Peyer's patch (tissue), 4 donors: ENCODE data around the gene PBX4. TPM values are rescaled to one million over a fixed set of nuclear protein-coding genes. Genes with fewer than 3 reads are reported as not detected.

Experiments
- DNase-seq, 3 donors: peaks; one replicate each; pipeline ENCODE4 v3.0.0-alpha.2; 2017 to 2019
- H3K27ac ChIP-seq, 4 donors: fragments of 200-600 bp; sonication (generic); one replicate each; pipeline ENCODE4 v1.5.1; 2016 to 2019
- H3K27me3 ChIP-seq, 2 donors: fragments of 200-600 bp; sonication (generic); one replicate each; pipeline ENCODE4 v1.5.1; 2019
- H3K36me3 ChIP-seq, 3 donors: fragments of 200-600 bp; sonication (generic); one replicate each; pipeline ENCODE4 v1.5.1; 2016 to 2019
- H3K4me1 ChIP-seq, 4 donors: fragments of 200-600 bp; sonication (generic); one replicate each; pipeline ENCODE4 v1.5.1; 2016 to 2019
- H3K4me3 ChIP-seq, 4 donors: fragments of 200-600 bp; sonication (generic); 1 replicate in 3 of 4; 2 replicates in 1 of 4; pipeline ENCODE4 v1.5.1; 2016 to 2019; ENCODE audit warnings: mild to moderate bottlenecking in 1 of 4
- H3K9me3 ChIP-seq, 4 donors: fragments of 200-600 bp; sonication (generic); one replicate each; pipeline ENCODE4 v1.5.1; 2016 to 2019; ENCODE audit warnings: mild to moderate bottlenecking in 1 of 4
- POLR2A ChIP-seq, 2 donors: fragments of 450-650 bp; IDR thresholded peaks; one replicate each; pipeline ENCODE4 v1.5.1; 2017; ENCODE audit warnings: antibody characterized with exemption in 2 of 2, mild to moderate bottlenecking in 2 of 2, moderate library complexity in 2 of 2
- total RNA-seq, 4 donors: library from RNA; depleted of rRNA; stranded (reverse); fragments of >200 nt; gene quantifications; one replicate each; pipeline ENCODE4 v1.1.0, GENCODE V29; 2016
- TF ChIP-seq, protein P1 (sequence below), 6 experiments: fragments of 450-650 bp in 4 of 6; fragments of 200-600 bp in 2 of 6; sonication (generic) in 1 of 6; IDR thresholded peaks; one replicate each; pipeline ENCODE4 v1.5.1; 2017 to 2019; ENCODE audit warnings: antibody characterized with exemption in 6 of 6, mild to moderate bottlenecking in 3 of 6, moderate library complexity in 1 of 6

The PBX4 gene
- total RNA-seq, 4 donors from 2014 or later: 6.8 to 23.1 (median 14.1) TPM

GRCh38 chr19:19637186-19637522, 18.7 kb upstream of the PBX4 start:
- Histone ChIP-seq H3K4me1 (peaks cover 0 to 5% (median 0%) of the 10 kb centered on the region in 4 donors), H3K27ac (no peak overlapping the region), H3K27me3 (no peaks in the 10 kb centered on the region), H3K9me3 (no peaks in the 10 kb centered on the region), H3K4me3 (no peak overlapping the region), H3K36me3 (peaks cover 0 to 59% (median 0%) of the 10 kb centered on the region in 3 donors)
- DNase-seq: no peak
- TF ChIP-seq, protein P1, sequence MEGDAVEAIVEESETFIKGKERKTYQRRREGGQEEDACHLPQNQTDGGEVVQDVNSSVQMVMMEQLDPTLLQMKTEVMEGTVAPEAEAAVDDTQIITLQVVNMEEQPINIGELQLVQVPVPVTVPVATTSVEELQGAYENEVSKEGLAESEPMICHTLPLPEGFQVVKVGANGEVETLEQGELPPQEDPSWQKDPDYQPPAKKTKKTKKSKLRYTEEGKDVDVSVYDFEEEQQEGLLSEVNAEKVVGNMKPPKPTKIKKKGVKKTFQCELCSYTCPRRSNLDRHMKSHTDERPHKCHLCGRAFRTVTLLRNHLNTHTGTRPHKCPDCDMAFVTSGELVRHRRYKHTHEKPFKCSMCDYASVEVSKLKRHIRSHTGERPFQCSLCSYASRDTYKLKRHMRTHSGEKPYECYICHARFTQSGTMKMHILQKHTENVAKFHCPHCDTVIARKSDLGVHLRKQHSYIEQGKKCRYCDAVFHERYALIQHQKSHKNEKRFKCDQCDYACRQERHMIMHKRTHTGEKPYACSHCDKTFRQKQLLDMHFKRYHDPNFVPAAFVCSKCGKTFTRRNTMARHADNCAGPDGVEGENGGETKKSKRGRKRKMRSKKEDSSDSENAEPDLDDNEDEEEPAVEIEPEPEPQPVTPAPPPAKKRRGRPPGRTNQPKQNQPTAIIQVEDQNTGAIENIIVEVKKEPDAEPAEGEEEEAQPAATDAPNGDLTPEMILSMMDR (IDR thresholded peaks at IDR 0.05): no peak
- no peak for TF ChIP-seq POLR2A (IDR thresholded peaks at IDR 0.05)

DNA sequence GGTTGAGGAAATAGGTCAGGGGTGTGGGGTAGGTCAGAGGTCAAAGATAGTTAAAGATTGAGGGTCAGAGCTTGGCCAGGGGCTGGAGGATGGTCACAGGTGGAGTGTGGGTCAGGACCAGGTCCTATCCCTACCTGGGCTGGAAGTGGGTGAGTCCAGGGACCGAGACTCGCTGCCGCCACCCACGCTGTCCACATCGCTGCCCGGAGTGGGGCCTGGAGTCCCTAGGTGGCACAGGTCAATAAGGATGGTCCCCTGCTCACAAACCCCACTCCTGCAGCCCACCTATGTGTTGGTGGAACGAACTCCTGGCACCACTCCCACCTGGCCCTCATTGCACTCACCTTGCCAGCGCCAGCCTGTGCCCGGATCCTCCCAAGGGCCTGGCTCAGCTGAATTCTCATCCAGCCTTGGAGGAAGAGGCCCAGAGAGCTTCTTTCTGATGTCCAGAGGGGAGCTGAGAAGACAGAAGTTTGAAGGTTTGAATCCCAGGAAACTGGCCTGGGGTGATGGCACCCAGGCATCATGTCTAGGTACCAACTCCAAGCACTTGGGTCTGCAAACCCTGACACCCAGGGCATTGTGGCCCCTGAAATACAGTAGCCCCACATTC, 18.2 kb upstream of the PBX4 start:
- Histone ChIP-seq H3K27me3 (no peaks in the 10 kb centered on the region), H3K9me3 (no peaks in the 10 kb centered on the region), H3K4me3 (no peak overlapping the region), H3K27ac (no peak overlapping the region), H3K4me1 (no peaks in the 10 kb centered on the region), H3K36me3 (peaks cover 0 to 59% (median 0%) of the 10 kb centered on the region in 3 donors)
- TF ChIP-seq, protein P1 (IDR thresholded peaks at IDR 0.05): no peak
- no peak for TF ChIP-seq POLR2A (IDR thresholded peaks at IDR 0.05)
- no peak for DNase-seq

- no peak for TF ChIP-seq POLR2A (IDR thresholded peaks at IDR 0.05)
- TF ChIP-seq, protein P1 (IDR thresholded peaks at IDR 0.05): no peak
- Histone ChIP-seq H3K27ac (no peak overlapping the region), H3K27me3 (no peaks in the 10 kb centered on the region), H3K4me3 (no peak overlapping the region), H3K9me3 (no peaks in the 10 kb centered on the region), H3K4me1 (no peaks in the 10 kb centered on the region), H3K36me3 (peaks cover 0 to 59% (median 0%) of the 10 kb centered on the region in 3 donors)
- DNase-seq: no peak
These were observed 16.8 kb upstream of the PBX4 start for GRCh38 chr19:19635313-19635702.

- Histone ChIP-seq H3K36me3 (peaks cover 0 to 59% (median 0%) of the 10 kb centered on the region in 3 donors), H3K4me3 (no peak overlapping the region)
- TF ChIP-seq, protein P1 (IDR thresholded peaks at IDR 0.05): no peak
- TF ChIP-seq POLR2A (IDR thresholded peaks at IDR 0.05): no peak
These were observed 16.2 kb upstream of the PBX4 start for GRCh38 chr19:19634516-19635312.

DNA sequence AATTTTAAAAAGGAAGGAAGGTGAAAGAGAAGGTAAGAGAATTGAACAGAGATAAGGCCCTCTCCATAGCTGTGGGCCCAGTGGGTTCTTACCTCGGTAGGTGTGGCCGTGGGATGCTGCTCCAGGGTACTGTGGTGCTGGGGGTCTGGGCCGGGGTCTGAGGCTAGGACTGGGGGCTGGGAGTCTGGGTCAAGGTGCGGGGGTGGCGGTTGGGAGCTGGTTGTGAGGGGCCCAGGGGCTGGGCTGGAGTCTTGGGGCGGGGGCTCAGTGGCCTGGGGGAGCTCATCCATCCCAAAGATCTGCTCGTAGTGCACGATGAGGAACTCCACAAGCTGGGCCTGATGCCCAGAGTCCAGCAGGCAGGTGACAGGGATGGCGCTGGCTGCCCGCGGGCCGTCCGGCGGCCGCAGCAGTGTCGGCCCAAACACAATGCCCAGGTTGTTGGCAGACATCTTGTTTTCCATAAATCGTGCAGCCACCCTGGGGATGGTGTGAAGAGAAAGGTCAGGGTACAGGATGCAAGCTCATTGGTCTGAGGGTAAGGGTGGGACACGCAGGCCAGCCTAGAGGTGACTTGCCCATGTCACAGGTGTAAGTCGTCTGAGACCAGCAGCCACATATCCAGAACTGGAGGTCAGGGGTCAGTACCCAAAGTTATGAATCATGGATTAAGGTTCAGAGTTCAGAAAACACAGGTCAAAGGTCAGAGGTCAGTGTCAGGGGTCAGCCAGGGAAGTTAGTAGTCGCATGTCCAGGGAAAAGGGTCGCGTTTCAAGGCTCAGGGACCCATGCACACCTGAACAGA, 15.4 kb upstream of the PBX4 start:
- Histone ChIP-seq H3K9me3 (no peaks in the 10 kb centered on the region), H3K4me1 (no peaks in the 10 kb centered on the region), H3K4me3 (no peak overlapping the region), H3K27me3 (no peaks in the 10 kb centered on the region), H3K27ac (no peak overlapping the region), H3K36me3 (peaks cover 0 to 53% (median 0%) of the 10 kb centered on the region in 3 donors)
- TF ChIP-seq POLR2A (IDR thresholded peaks at IDR 0.05): no peak
- TF ChIP-seq, protein P1 (IDR thresholded peaks at IDR 0.05): no peak
- no peak for DNase-seq

More at GRCh38 chr19:19634516-19635312, 16.2 kb upstream of the PBX4 start:
- DNase-seq: no peak
- no peaks in the 10 kb centered on the region for H3K4me1 ChIP-seq
- no peaks in the 10 kb centered on the region for H3K9me3 ChIP-seq
- no peaks in the 10 kb centered on the region for H3K27me3 ChIP-seq
- no peak overlapping the region for H3K27ac ChIP-seq
